ENCODE results near the gene CEP63.
"Not testable (repeated sequence)": the region's sequence is repeated elsewhere in the genome, so short reads cannot be mapped to it uniquely, and the experiment has no call there.

CEP63 gene

GRCh38 chr3:134525293-134525692 lies 39.4 kb downstream of the CEP63 start:
- Mint-ChIP-seq H3K4me1 (peaks cover 22% of the 10 kb centered on the region), H3K4me3 (no peak overlapping the region), H3K27me3 (no peaks in the 10 kb centered on the region), H3K36me3 (peaks cover 72% of the 10 kb centered on the region), H3K9me3 (peaks cover 32% of the 10 kb centered on the region), H3K27ac (no peak overlapping the region)
- ATAC-seq, result no peak

- ATAC-seq, result no peak
- peaks cover 65% of the 10 kb centered on the region for H3K36me3 Mint-ChIP-seq
- peaks cover 32% of the 10 kb centered on the region for H3K9me3 Mint-ChIP-seq
- H3K27ac Mint-ChIP-seq, result no peak overlapping the region
- H3K27me3 Mint-ChIP-seq, result no peaks in the 10 kb centered on the region
- peaks cover 22% of the 10 kb centered on the region for H3K4me1 Mint-ChIP-seq
- H3K4me3 Mint-ChIP-seq, result no peak overlapping the region
Observed at GRCh38 chr3:134526319-134526718, 40.5 kb downstream of the CEP63 start.

GRCh38 chr3:134527037-134527436 lies 41.2 kb downstream of the CEP63 start:
- peaks cover 22% of the 10 kb centered on the region for H3K4me1 Mint-ChIP-seq
- H3K4me3 Mint-ChIP-seq, result no peak overlapping the region
- peaks cover 60% of the 10 kb centered on the region for H3K36me3 Mint-ChIP-seq
- H3K27ac Mint-ChIP-seq, result no peak overlapping the region
- ATAC-seq, result no peak
- peaks cover 29% of the 10 kb centered on the region for H3K9me3 Mint-ChIP-seq
- no peaks in the 10 kb centered on the region for H3K27me3 Mint-ChIP-seq

GRCh38 chr3:134527538-134528186 lies 41.8 kb downstream of the CEP63 start:
- ATAC-seq, result no peak
- H3K36me3 Mint-ChIP-seq, result peaks cover 54% of the 10 kb centered on the region

GRCh38 chr3:134533493-134533892 lies 47.6 kb downstream of the CEP63 start:
- H3K4me1 Mint-ChIP-seq, result peaks cover under 1% of the 10 kb centered on the region
- no peaks in the 10 kb centered on the region for H3K27me3 Mint-ChIP-seq
- no peak for ATAC-seq
- H3K27ac Mint-ChIP-seq, result no peak overlapping the region
- H3K9me3 Mint-ChIP-seq, result no peaks in the 10 kb centered on the region
- no peak overlapping the region for H3K4me3 Mint-ChIP-seq
- H3K36me3 Mint-ChIP-seq, result peaks cover 11% of the 10 kb centered on the region

More at GRCh38 chr3:134527538-134528186, 41.8 kb downstream of the CEP63 start:
- H3K27ac Mint-ChIP-seq, result no peak overlapping the region
- H3K4me1 Mint-ChIP-seq, result peaks cover 22% of the 10 kb centered on the region
- peaks cover 23% of the 10 kb centered on the region for H3K9me3 Mint-ChIP-seq
- H3K4me3 Mint-ChIP-seq, result no peak overlapping the region
- H3K27me3 Mint-ChIP-seq, result no peaks in the 10 kb centered on the region

- Mint-ChIP-seq H3K27ac (no peak overlapping the region), H3K36me3 (peaks cover 8% of the 10 kb centered on the region), H3K27me3 (no peaks in the 10 kb centered on the region), H3K4me3 (no peak overlapping the region), H3K9me3 (no peaks in the 10 kb centered on the region), H3K4me1 (no peaks in the 10 kb centered on the region)
- no peak for ATAC-seq
Observed at GRCh38 chr3:134535186-134535970, 49.5 kb downstream of the CEP63 start.

- peaks cover 8% of the 10 kb centered on the region for H3K36me3 Mint-ChIP-seq
- H3K27me3 Mint-ChIP-seq, result no peaks in the 10 kb centered on the region
- H3K27ac Mint-ChIP-seq, result no peak overlapping the region
- no peak for ATAC-seq
- no peaks in the 10 kb centered on the region for H3K9me3 Mint-ChIP-seq
- no peaks in the 10 kb centered on the region for H3K4me1 Mint-ChIP-seq
- H3K4me3 Mint-ChIP-seq, result no peak overlapping the region
Observed at GRCh38 chr3:134536781-134537180, 50.9 kb downstream of the CEP63 start.

- Mint-ChIP-seq H3K4me1 (no peaks in the 10 kb centered on the region), H3K27ac (no peak overlapping the region), H3K4me3 (no peak overlapping the region), H3K27me3 (no peaks in the 10 kb centered on the region), H3K9me3 (no peaks in the 10 kb centered on the region), H3K36me3 (peaks cover 18% of the 10 kb centered on the region)
- no peak for ATAC-seq
Observed at GRCh38 chr3:134542287-134542958, 56.6 kb downstream of the CEP63 start.

- Mint-ChIP-seq H3K4me3 (no peak overlapping the region), H3K27me3 (no peaks in the 10 kb centered on the region), H3K9me3 (no peaks in the 10 kb centered on the region), H3K36me3 (peaks cover 19% of the 10 kb centered on the region), H3K27ac (no peak overlapping the region), H3K4me1 (no peaks in the 10 kb centered on the region)
- no peak for ATAC-seq
Observed at GRCh38 chr3:134543113-134543512, 57.3 kb downstream of the CEP63 start.

GRCh38 chr3:134544316-134544715 lies 58.5 kb downstream of the CEP63 start:
- Mint-ChIP-seq H3K36me3 (peaks cover 31% of the 10 kb centered on the region), H3K27me3 (no peaks in the 10 kb centered on the region), H3K27ac (no peak overlapping the region), H3K4me3 (no peak overlapping the region), H3K9me3 (no peaks in the 10 kb centered on the region), H3K4me1 (no peaks in the 10 kb centered on the region)
- ATAC-seq, result no peak

GRCh38 chr3:134544783-134545182 lies 58.9 kb downstream of the CEP63 start:
- H3K9me3 Mint-ChIP-seq, ATAC-seq: not testable (repeated sequence)

GRCh38 chr3:134545818-134546217 lies 60.0 kb downstream of the CEP63 start:
- no peaks in the 10 kb centered on the region for H3K27me3 Mint-ChIP-seq
- no peak overlapping the region for H3K4me3 Mint-ChIP-seq
- H3K36me3 Mint-ChIP-seq, result peaks cover 46% of the 10 kb centered on the region
- no peaks in the 10 kb centered on the region for H3K4me1 Mint-ChIP-seq
- H3K27ac Mint-ChIP-seq, result no peak overlapping the region
- ATAC-seq, result no peak
- H3K9me3 Mint-ChIP-seq, result no peaks in the 10 kb centered on the region

More at GRCh38 chr3:134544783-134545182, 58.9 kb downstream of the CEP63 start:
- H3K4me3 Mint-ChIP-seq, H3K4me1 Mint-ChIP-seq, H3K27me3 Mint-ChIP-seq, H3K27ac Mint-ChIP-seq: not testable (repeated sequence)
- H3K36me3 Mint-ChIP-seq, result peaks cover 36% of the 10 kb centered on the region

GRCh38 chr3:134552784-134553183 lies 66.9 kb downstream of the CEP63 start:
- H3K27ac Mint-ChIP-seq, result no peak overlapping the region
- no peak overlapping the region for H3K4me3 Mint-ChIP-seq
- peaks cover 58% of the 10 kb centered on the region for H3K36me3 Mint-ChIP-seq
- no peaks in the 10 kb centered on the region for H3K9me3 Mint-ChIP-seq
- no peak for ATAC-seq
- H3K27me3 Mint-ChIP-seq, result no peaks in the 10 kb centered on the region
- no peaks in the 10 kb centered on the region for H3K4me1 Mint-ChIP-seq

- ATAC-seq, result no peak
Observed at GRCh38 chr3:134559591-134559990, 73.7 kb downstream of the CEP63 start.

GRCh38 chr3:134562055-134562454 lies 76.2 kb downstream of the CEP63 start:
- Mint-ChIP-seq H3K4me3 (no peak overlapping the region), H3K4me1 (no peaks in the 10 kb centered on the region), H3K9me3 (no peaks in the 10 kb centered on the region), H3K27ac (no peak overlapping the region), H3K36me3 (peaks cover 59% of the 10 kb centered on the region), H3K27me3 (no peaks in the 10 kb centered on the region)
- ATAC-seq, result no peak

More at GRCh38 chr3:134559591-134559990, 73.7 kb downstream of the CEP63 start:
- H3K27me3 Mint-ChIP-seq, result no peaks in the 10 kb centered on the region
- H3K9me3 Mint-ChIP-seq, result no peaks in the 10 kb centered on the region
- peaks cover 64% of the 10 kb centered on the region for H3K36me3 Mint-ChIP-seq
- H3K4me3 Mint-ChIP-seq, result no peak overlapping the region
- H3K27ac Mint-ChIP-seq, result no peak overlapping the region
- no peaks in the 10 kb centered on the region for H3K4me1 Mint-ChIP-seq
